ENCODE data around the gene IGF2.

DNA sequence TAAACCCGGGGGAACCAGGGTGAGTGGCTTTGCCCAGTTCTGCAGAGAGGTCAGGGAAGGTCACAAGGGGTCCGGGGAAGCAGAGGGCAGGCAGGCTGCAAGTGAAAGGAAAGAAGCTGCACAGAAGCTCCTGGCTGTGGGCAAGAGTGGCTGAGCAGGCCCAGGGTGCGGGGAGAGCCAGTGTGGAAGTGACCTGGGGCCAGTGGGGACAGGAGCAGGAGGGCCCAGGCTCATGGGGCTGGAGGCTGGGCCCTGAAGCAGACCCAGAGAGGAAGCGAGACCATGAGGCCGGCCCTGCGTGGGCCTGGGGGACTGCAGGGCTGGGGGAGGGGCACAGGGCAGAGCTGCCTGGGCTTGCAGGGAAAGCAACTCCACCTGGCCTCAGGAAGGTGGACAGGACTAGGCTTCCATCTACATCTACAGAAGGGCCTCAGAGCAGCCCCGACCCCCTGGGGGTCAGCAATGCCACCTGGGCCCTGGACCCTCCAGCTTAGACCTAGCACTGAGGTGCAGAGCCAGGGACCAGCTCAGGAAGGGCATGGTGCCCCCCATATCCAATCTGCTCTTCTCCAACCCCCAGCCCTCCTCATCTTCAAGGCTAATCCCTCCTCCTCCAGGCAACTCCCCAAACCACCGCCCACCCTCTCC, 11.6 kb downstream of the IGF2 start:
- TF ChIP-seq, protein P1, sequence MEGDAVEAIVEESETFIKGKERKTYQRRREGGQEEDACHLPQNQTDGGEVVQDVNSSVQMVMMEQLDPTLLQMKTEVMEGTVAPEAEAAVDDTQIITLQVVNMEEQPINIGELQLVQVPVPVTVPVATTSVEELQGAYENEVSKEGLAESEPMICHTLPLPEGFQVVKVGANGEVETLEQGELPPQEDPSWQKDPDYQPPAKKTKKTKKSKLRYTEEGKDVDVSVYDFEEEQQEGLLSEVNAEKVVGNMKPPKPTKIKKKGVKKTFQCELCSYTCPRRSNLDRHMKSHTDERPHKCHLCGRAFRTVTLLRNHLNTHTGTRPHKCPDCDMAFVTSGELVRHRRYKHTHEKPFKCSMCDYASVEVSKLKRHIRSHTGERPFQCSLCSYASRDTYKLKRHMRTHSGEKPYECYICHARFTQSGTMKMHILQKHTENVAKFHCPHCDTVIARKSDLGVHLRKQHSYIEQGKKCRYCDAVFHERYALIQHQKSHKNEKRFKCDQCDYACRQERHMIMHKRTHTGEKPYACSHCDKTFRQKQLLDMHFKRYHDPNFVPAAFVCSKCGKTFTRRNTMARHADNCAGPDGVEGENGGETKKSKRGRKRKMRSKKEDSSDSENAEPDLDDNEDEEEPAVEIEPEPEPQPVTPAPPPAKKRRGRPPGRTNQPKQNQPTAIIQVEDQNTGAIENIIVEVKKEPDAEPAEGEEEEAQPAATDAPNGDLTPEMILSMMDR (IDR thresholded peaks at IDR 0.05): no peak
- TF ChIP-seq, protein P2, sequence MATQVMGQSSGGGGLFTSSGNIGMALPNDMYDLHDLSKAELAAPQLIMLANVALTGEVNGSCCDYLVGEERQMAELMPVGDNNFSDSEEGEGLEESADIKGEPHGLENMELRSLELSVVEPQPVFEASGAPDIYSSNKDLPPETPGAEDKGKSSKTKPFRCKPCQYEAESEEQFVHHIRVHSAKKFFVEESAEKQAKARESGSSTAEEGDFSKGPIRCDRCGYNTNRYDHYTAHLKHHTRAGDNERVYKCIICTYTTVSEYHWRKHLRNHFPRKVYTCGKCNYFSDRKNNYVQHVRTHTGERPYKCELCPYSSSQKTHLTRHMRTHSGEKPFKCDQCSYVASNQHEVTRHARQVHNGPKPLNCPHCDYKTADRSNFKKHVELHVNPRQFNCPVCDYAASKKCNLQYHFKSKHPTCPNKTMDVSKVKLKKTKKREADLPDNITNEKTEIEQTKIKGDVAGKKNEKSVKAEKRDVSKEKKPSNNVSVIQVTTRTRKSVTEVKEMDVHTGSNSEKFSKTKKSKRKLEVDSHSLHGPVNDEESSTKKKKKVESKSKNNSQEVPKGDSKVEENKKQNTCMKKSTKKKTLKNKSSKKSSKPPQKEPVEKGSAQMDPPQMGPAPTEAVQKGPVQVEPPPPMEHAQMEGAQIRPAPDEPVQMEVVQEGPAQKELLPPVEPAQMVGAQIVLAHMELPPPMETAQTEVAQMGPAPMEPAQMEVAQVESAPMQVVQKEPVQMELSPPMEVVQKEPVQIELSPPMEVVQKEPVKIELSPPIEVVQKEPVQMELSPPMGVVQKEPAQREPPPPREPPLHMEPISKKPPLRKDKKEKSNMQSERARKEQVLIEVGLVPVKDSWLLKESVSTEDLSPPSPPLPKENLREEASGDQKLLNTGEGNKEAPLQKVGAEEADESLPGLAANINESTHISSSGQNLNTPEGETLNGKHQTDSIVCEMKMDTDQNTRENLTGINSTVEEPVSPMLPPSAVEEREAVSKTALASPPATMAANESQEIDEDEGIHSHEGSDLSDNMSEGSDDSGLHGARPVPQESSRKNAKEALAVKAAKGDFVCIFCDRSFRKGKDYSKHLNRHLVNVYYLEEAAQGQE (IDR thresholded peaks at IDR 0.05; ENCODE audit: insufficient read depth in 1 of 2, low read depth in 2 of 2, low read length in 1 of 2): no peak
- TF ChIP-seq POLR2AphosphoS5 (IDR thresholded peaks at IDR 0.05; ENCODE audit: low read depth, low read length) (no peak), SIN3A (IDR thresholded peaks at IDR 0.05; ENCODE audit: borderline replicate concordance, insufficient read depth, low read depth, low read length) (no peak), TCF7L2 (IDR thresholded peaks at IDR 0.05; ENCODE audit: low read depth, low read length) (no peak)

All from Panc1 (cell line).